ENCODE data around the gene CD52. TPM values are rescaled to one million over a fixed set of nuclear protein-coding genes. Genes with fewer than 3 reads are reported as not detected.

The CD52 gene
- total RNA-seq, 1 experiment from 2014 or later = 1.6 TPM

DNA sequence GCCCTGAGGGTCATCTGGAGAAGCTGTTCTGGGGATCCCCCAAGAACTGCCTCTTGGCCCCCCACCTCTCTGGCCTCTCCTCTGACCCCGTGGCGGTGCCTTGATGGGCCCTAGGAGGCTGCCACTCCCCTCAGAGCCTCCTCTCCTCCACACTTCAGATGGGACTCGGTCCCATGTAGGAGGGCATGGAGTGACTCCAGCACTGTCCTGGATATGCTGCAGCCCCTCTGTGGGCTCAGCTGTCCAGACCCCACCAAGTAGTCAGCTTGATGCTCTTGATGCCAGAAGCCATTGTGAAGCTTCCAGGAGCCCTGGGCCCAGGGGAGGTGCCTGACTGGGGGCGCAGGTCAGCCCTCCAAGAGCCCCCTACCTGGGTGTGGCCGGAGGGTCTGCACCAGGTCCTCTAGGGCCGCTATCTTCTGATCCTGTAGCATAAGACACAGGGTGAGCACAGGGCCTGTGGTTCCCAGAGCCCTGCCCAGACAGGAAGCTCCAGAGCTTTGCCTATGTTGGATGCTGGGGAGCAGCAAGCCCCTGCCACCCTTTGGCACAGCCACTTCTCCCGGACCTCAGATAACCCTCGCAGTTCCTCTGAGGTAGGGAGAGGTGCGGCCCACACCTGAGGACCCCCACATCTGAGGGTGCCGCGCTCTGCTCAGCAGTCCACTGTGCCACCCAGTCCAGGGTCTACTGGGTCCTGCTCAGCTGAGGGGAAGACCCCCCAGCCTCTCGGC is 20.5 kb upstream of the CD52 start:
- intact Hi-C loops (cut with micrococcal nuclease; ENCODE audit: unreplicated experiment) = no loop called here
- Histone ChIP-seq H3K36me3 (ENCODE audit: control insufficient read depth, insufficient read depth, low read length) (no peaks in the 10 kb centered on the region), H3K27me3 (ENCODE audit: control insufficient read depth, insufficient read depth, low read length) (no peaks in the 10 kb centered on the region), H3K9me3 (ENCODE audit: control insufficient read depth, insufficient read depth, low read depth, low read length) (no peaks in the 10 kb centered on the region), H3K4me1 (ENCODE audit: control insufficient read depth, insufficient read depth, low read length) (no peaks in the 10 kb centered on the region), H3K27ac (ENCODE audit: low read length) (no peak overlapping the region), H3K4me3 (ENCODE audit: low read depth in 2 of 2, low read length in 2 of 2) (no peak overlapping the region)
- ATAC-seq (no peak), DNase-seq (ENCODE audit: low read depth, low spot score) (no peak)
- no TSS peak for BruUV-seq (replicated peaks)
- ChIA-PET CTCF (interaction anchor here (1.0 kb wide), 1 partner anchor 8 kb away, joined by 3 read pairs; no protein-coding TSS in a partner anchor), POLR2A (no interaction called here)
- no peak for TF ChIP-seq SIN3A (IDR thresholded peaks at IDR 0.05; ENCODE audit: borderline replicate concordance, insufficient read depth, low read depth, low read length)
- TF ChIP-seq, protein P1, sequence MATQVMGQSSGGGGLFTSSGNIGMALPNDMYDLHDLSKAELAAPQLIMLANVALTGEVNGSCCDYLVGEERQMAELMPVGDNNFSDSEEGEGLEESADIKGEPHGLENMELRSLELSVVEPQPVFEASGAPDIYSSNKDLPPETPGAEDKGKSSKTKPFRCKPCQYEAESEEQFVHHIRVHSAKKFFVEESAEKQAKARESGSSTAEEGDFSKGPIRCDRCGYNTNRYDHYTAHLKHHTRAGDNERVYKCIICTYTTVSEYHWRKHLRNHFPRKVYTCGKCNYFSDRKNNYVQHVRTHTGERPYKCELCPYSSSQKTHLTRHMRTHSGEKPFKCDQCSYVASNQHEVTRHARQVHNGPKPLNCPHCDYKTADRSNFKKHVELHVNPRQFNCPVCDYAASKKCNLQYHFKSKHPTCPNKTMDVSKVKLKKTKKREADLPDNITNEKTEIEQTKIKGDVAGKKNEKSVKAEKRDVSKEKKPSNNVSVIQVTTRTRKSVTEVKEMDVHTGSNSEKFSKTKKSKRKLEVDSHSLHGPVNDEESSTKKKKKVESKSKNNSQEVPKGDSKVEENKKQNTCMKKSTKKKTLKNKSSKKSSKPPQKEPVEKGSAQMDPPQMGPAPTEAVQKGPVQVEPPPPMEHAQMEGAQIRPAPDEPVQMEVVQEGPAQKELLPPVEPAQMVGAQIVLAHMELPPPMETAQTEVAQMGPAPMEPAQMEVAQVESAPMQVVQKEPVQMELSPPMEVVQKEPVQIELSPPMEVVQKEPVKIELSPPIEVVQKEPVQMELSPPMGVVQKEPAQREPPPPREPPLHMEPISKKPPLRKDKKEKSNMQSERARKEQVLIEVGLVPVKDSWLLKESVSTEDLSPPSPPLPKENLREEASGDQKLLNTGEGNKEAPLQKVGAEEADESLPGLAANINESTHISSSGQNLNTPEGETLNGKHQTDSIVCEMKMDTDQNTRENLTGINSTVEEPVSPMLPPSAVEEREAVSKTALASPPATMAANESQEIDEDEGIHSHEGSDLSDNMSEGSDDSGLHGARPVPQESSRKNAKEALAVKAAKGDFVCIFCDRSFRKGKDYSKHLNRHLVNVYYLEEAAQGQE (IDR thresholded peaks at IDR 0.05; ENCODE audit: insufficient read depth in 1 of 2, low read depth in 2 of 2, low read length in 1 of 2) = no peak
- no peak for TF ChIP-seq POLR2AphosphoS5 (IDR thresholded peaks at IDR 0.05; ENCODE audit: low read depth, low read length)
- no peak for TF ChIP-seq TCF7L2 (IDR thresholded peaks at IDR 0.05; ENCODE audit: low read depth, low read length)
- TF ChIP-seq, protein P2, sequence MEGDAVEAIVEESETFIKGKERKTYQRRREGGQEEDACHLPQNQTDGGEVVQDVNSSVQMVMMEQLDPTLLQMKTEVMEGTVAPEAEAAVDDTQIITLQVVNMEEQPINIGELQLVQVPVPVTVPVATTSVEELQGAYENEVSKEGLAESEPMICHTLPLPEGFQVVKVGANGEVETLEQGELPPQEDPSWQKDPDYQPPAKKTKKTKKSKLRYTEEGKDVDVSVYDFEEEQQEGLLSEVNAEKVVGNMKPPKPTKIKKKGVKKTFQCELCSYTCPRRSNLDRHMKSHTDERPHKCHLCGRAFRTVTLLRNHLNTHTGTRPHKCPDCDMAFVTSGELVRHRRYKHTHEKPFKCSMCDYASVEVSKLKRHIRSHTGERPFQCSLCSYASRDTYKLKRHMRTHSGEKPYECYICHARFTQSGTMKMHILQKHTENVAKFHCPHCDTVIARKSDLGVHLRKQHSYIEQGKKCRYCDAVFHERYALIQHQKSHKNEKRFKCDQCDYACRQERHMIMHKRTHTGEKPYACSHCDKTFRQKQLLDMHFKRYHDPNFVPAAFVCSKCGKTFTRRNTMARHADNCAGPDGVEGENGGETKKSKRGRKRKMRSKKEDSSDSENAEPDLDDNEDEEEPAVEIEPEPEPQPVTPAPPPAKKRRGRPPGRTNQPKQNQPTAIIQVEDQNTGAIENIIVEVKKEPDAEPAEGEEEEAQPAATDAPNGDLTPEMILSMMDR (IDR thresholded peaks at IDR 0.05) = no peak
- in situ Hi-C loops (cut with HindIII; ENCODE audit: low pct_unique_long_range_greater_than_20kb, low sequenced_read_pairs) = no loop called here

DNA sequence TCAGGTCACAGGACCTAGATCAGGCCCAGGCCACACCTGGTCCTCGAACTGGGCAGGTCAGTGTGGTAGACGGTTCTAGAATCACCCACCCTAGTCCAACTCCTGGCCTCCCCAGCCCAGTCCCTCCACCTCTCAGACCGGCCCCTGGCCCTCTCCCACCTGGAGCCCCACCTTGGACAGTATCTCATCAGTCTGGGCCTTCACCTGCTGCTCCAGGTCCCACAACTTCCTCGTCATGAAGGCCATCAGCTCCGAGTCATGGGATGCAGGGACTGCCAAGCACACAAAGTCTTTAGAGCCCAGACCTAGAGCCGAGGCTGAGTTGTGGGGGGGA is 20.0 kb upstream of the CD52 start:
- ATAC-seq (no peak), DNase-seq (ENCODE audit: low read depth, low spot score) (no peak)
- TF ChIP-seq, protein P2 (IDR thresholded peaks at IDR 0.05) = no peak
- no peak for TF ChIP-seq SIN3A (IDR thresholded peaks at IDR 0.05; ENCODE audit: borderline replicate concordance, insufficient read depth, low read depth, low read length)
- TF ChIP-seq, protein P1 (IDR thresholded peaks at IDR 0.05; ENCODE audit: insufficient read depth in 1 of 2, low read depth in 2 of 2, low read length in 1 of 2) = no peak
- TF ChIP-seq POLR2AphosphoS5 (IDR thresholded peaks at IDR 0.05; ENCODE audit: low read depth, low read length) = no peak
- no peak for TF ChIP-seq TCF7L2 (IDR thresholded peaks at IDR 0.05; ENCODE audit: low read depth, low read length)
- ChIA-PET CTCF (interaction anchor here (1.0 kb wide), 1 partner anchor 9 kb away, joined by 3 read pairs; no protein-coding TSS in a partner anchor), POLR2A (no interaction called here)
- peaks cover under 1% of the 10 kb centered on the region; the same call in 1 of the 2 replicates for H3K4me1 ChIP-seq (ENCODE audit: control insufficient read depth, insufficient read depth, low read length)
- H3K4me3 ChIP-seq (ENCODE audit: low read depth in 2 of 2, low read length in 2 of 2) = no peak overlapping the region
- no peaks in the 10 kb centered on the region for H3K27me3 ChIP-seq (ENCODE audit: control insufficient read depth, insufficient read depth, low read length)
- no peaks in the 10 kb centered on the region for H3K36me3 ChIP-seq (ENCODE audit: control insufficient read depth, insufficient read depth, low read length)
- intact Hi-C loops (cut with micrococcal nuclease; ENCODE audit: unreplicated experiment) (no loop called here), in situ Hi-C loops (cut with HindIII; ENCODE audit: low pct_unique_long_range_greater_than_20kb, low sequenced_read_pairs) (no loop called here)
- no TSS peak for BruUV-seq (replicated peaks)
- no peak overlapping the region for H3K27ac ChIP-seq (ENCODE audit: low read length)
- H3K9me3 ChIP-seq (ENCODE audit: control insufficient read depth, insufficient read depth, low read depth, low read length) = no peaks in the 10 kb centered on the region

Measured in Panc1 (cell line).